K562 (cell line): Measurements from ENCODE around the gene MADD. TPM values are rescaled to one million over a fixed set of nuclear protein-coding genes. Genes with fewer than 3 reads are reported as not detected.
A peak's percentile ranks its signal among the peaks of the same experiment; 100 is the strongest.

Source experiments
- CHCHD3 ChIP-seq: fragments of 250-450 bp; sonication (Bioruptor Pico); IDR thresholded peaks from 2 replicates; pipeline ENCODE4 v2.1.2; 2022; ENCODE audit warnings: mild to moderate bottlenecking
- CREB1 ChIP-seq, 2 experiments: sonication (generic) in 1 of 2; formaldehyde crosslinking in 1 of 2; IDR thresholded peaks; 2 replicates each; pipeline versions ENCODE4 v1.6.1 to v1.8.0; 2012 to 2022; ENCODE audit warnings: inconsistent platforms in 1 of 2, mild to moderate bottlenecking in 1 of 2, missing genetic modification reagents in 1 of 2, moderate library complexity in 1 of 2
- DPF2 ChIP-seq: fragments of 450-650 bp; IDR thresholded peaks from 2 replicates; pipeline ENCODE4 v1.6.1; 2016
- EP400 ChIP-seq: fragments of 450-650 bp; IDR thresholded peaks from 2 replicates; pipeline ENCODE4 v1.6.1; 2017; ENCODE audit warnings: antibody characterized with exemption, mild to moderate bottlenecking, moderate library complexity
- ESRRB ChIP-seq: fragments of 250-450 bp; sonication (Bioruptor Pico); IDR thresholded peaks from 2 replicates; pipeline ENCODE4 v1.5.0; 2020; ENCODE audit warnings: mild to moderate bottlenecking, moderate library complexity, borderline replicate concordance
- FIP1L1 ChIP-seq: fragments of 200-400 bp; formaldehyde crosslinking; IDR thresholded peaks from 2 replicates; pipeline ENCODE4 v1.6.1; 2018; ENCODE audit warnings: mild to moderate bottlenecking, low read depth, low read length; ENCODE audit not compliant: poor library complexity, severe bottlenecking
- HDAC3 ChIP-seq: fragments of 450-650 bp; IDR thresholded peaks from 2 replicates; pipeline ENCODE4 v1.6.1; 2018; ENCODE audit warnings: borderline replicate concordance, mild to moderate bottlenecking, moderate library complexity; ENCODE audit not compliant: partially characterized antibody
- HEY1 ChIP-seq: fragments of 250-450 bp; sonication (Bioruptor Pico); IDR thresholded peaks from 2 replicates; pipeline ENCODE4 v1.5.0; 2020; ENCODE audit warnings: mild to moderate bottlenecking, moderate library complexity, borderline replicate concordance
- HOXB6 ChIP-seq: fragments of 250-450 bp; sonication (Bioruptor Pico); IDR thresholded peaks from 2 replicates; pipeline ENCODE4 v1.5.1; 2022; ENCODE audit warnings: mild to moderate bottlenecking, borderline replicate concordance
- ID3 ChIP-seq, 2 experiments: fragments of 250-450 bp in 1 of 2; fragments of 450-650 bp in 1 of 2; sonication (Bioruptor Pico) in 1 of 2; IDR thresholded peaks; 2 replicates each; pipeline versions ENCODE4 v1.6.1 to v1.8.0; 2016 to 2021; ENCODE audit warnings: mild to moderate bottlenecking in 2 of 2, moderate library complexity in 2 of 2, missing compliant biosample characterization in 1 of 2, missing genetic modification characterization in 1 of 2
- JUN ChIP-seq, 2 experiments: sonication (generic) in 1 of 2; formaldehyde crosslinking in 1 of 2; IDR thresholded peaks; 2 replicates each; pipeline versions ENCODE4 v1.6.1 to v1.8.0; 2012 to 2022; ENCODE audit warnings: borderline replicate concordance in 2 of 2, mild to moderate bottlenecking in 2 of 2, improper control_type of control experiment in 1 of 2, low read depth in 1 of 2, low read length in 1 of 2, missing genetic modification reagents in 1 of 2
- KDM1A ChIP-seq, 2 experiments: fragments of 450-650 bp; IDR thresholded peaks; 2 replicates each; pipeline ENCODE4 v1.6.1; 2016; ENCODE audit warnings: mild to moderate bottlenecking in 2 of 2
- MAFF ChIP-seq: IDR thresholded peaks from 2 replicates; pipeline ENCODE4 v1.6.1; 2012; ENCODE audit warnings: low read length, improper control_type of control experiment
- NCOA1 ChIP-seq: fragments of 450-650 bp; IDR thresholded peaks from 2 replicates; pipeline ENCODE4 v1.6.1; 2016; ENCODE audit warnings: low read depth
- NONO ChIP-seq, 2 experiments: fragments of 200-400 bp in 1 of 2; fragments of 450-650 bp in 1 of 2; formaldehyde crosslinking in 1 of 2; IDR thresholded peaks; 2 replicates each; pipeline ENCODE4 v1.6.1; 2017; ENCODE audit warnings: low read depth in 2 of 2, mild to moderate bottlenecking in 2 of 2, moderate library complexity in 2 of 2, low read length in 1 of 2
- POLR3A ChIP-seq: IDR thresholded peaks from 2 replicates; pipeline ENCODE4 v1.6.1; 2011; ENCODE audit warnings: borderline replicate concordance, mild to moderate bottlenecking, moderate library complexity; ENCODE audit not compliant: insufficient read length, insufficient read depth; ENCODE audit errors: extremely low read depth
- POU5F1 ChIP-seq: fragments of 150-350 bp; IDR thresholded peaks from 2 replicates; pipeline ENCODE4 v1.6.1; 2014; ENCODE audit warnings: borderline replicate concordance, low read length, low read depth, mild to moderate bottlenecking; ENCODE audit not compliant: partially characterized antibody
- RBM25 ChIP-seq: fragments of 200-400 bp; formaldehyde crosslinking; IDR thresholded peaks from 2 replicates; pipeline ENCODE4 v1.6.1; 2018; ENCODE audit warnings: low read length, low read depth, moderate library complexity; ENCODE audit not compliant: severe bottlenecking
- STAT5A ChIP-seq: IDR thresholded peaks from 2 replicates; pipeline ENCODE4 v1.6.1; 2012; ENCODE audit warnings: low read length, inconsistent platforms, borderline replicate concordance
- STAT6 ChIP-seq: sonication (generic); formaldehyde crosslinking; IDR thresholded peaks from 2 replicates; pipeline ENCODE4 v1.8.1; 2023; ENCODE audit warnings: mild to moderate bottlenecking, missing genetic modification reagents
- ZFP36 ChIP-seq: fragments of 150-350 bp; IDR thresholded peaks from 2 replicates; pipeline ENCODE4 v1.6.1; 2018; ENCODE audit warnings: low read length, low read depth; ENCODE audit not compliant: partially characterized antibody
- ZNF224 ChIP-seq: sonication (generic); formaldehyde crosslinking; IDR thresholded peaks from 2 replicates; pipeline ENCODE4 v1.8.0; 2022; ENCODE audit warnings: mild to moderate bottlenecking, missing genetic modification reagents
- ZNF282 ChIP-seq: sonication (generic); formaldehyde crosslinking; IDR thresholded peaks from 2 replicates; pipeline ENCODE4 v1.8.1; 2023; ENCODE audit warnings: missing genetic modification reagents
- ZNF431 ChIP-seq: sonication (generic); formaldehyde crosslinking; IDR thresholded peaks from 2 replicates; pipeline ENCODE4 v1.8.0; 2022; ENCODE audit warnings: mild to moderate bottlenecking, missing genetic modification reagents
- ZNF695 ChIP-seq: fragments of 450-650 bp; formaldehyde crosslinking; IDR thresholded peaks from 2 replicates; pipeline ENCODE4 v1.4.0; 2020; ENCODE audit warnings: mild to moderate bottlenecking, moderate library complexity
- polyA plus RNA-seq, 8 experiments: library from polyadenylated mRNA; depleted of rRNA in 4 of 8; stranded (reverse) in 5 of 8; unstranded in 3 of 8; fragments of >200 nt; fragmentation: Nextera tagmentation in 2 of 8; fragmentation: Illumina TruSeq in 1 of 8; extraction: Ambion mirVana in 2 of 8; extraction: Trizol in 1 of 8; gene quantifications; 2 replicates each; pipeline versions ENCODE4 v1.2.1 to v1.2.3, GENCODE V29; 2011 to 2014; ENCODE audit warnings: inconsistent platforms in 1 of 8, missing spikeins in 1 of 8
- total RNA-seq, 7 experiments: library from RNA; depleted of rRNA in 6 of 7; stranded (reverse); fragments of >200 nt in 6 of 7; fragmentation: Illumina TruSeq in 2 of 7; extraction: Trizol in 2 of 7; gene quantifications; 2 replicates each; pipeline versions ENCODE4 v1.2.1 to v1.2.3, GENCODE V29; 2011 to 2021; ENCODE audit warnings: low replicate concordance in 1 of 7

The MADD gene
- total and polyA plus RNA-seq, 9 of the 15 experiments (the other 6 are each of a cell fraction or from before 2014, with no cell fraction given) = 0.68 to 57.6 (median 33.6) TPM

- TF ChIP-seq ZNF695 (no peak), HEY1 (CRISPR knock-in tag) (no peak), HDAC3 (no peak), MAFF (no peak), NONO (IDR thresholded peaks at IDR 0.05; ENCODE audit: low read depth in 2 of 2, low read length in 1 of 2) (no peak), NCOA1 (0 out of 2 replicates have a peak, but pooled peaks have one; percentile 22), ID3 (CRISPR knock-in tag; IDR thresholded peaks at IDR 0.05) (no peak), ID3 (tag; IDR thresholded peaks at IDR 0.05) (no peak), JUN (IDR thresholded peaks at IDR 0.05; ENCODE audit: borderline replicate concordance, low read depth, low read length) (0 out of 2 replicates have a peak, but pooled peaks have one; percentile 27), JUN (CRISPR knock-in tag; IDR thresholded peaks at IDR 0.05; ENCODE audit: borderline replicate concordance) (no peak), HOXB6 (no peak), STAT5A (no peak), KDM1A (IDR thresholded peaks at IDR 0.05) (no peak; a peak in 1 of 4 replicates), ZNF431 (CRISPR knock-in tag) (no peak), POLR3A (no peak), ZNF282 (CRISPR knock-in tag) (no peak), FIP1L1 (no peak), POU5F1 (no peak), RBM25 (no peak), CREB1 (IDR thresholded peaks at IDR 0.05) (no peak), CREB1 (CRISPR knock-in tag; IDR thresholded peaks at IDR 0.05) (no peak; the same call in 1 of the 2 replicates), CHCHD3 (CRISPR knock-in tag) (no peak), DPF2 (peak; percentile 78), ZNF224 (CRISPR knock-in tag) (no peak), ZFP36 (no peak), ESRRB (CRISPR knock-in tag) (no peak), EP400 (peak; percentile 61; the same call in 1 of the 2 replicates), STAT6 (no peak)
These were observed 106.8 kb downstream of the MADD start (continued) for GRCh38 chr11:47376525-47377371.
